Uterus (tissue), 4 donors: ENCODE results near the gene CHRNA4. TPM values are rescaled to one million over a fixed set of nuclear protein-coding genes. Genes with fewer than 3 reads are reported as not detected.

Source experiments
- DNase-seq, 2 donors: peaks; one replicate each; pipeline ENCODE4 v3.0.0-alpha.2; 2019 to 2020
- H3K27ac ChIP-seq, 2 donors: fragments of 200-600 bp; sonication (generic); 1 replicate in 1 of 2; 2 replicates in 1 of 2; pipeline ENCODE4 v1.5.1; 2016 to 2018
- H3K27me3 ChIP-seq, 2 donors: fragments of 200-600 bp; sonication (generic); one replicate each; pipeline ENCODE4 v1.5.1; 2018 to 2019; ENCODE audit warnings: control low read depth in 1 of 2
- H3K36me3 ChIP-seq, 2 donors: fragments of 200-600 bp; sonication (generic); one replicate each; pipeline ENCODE4 v1.5.1; 2019; ENCODE audit warnings: control low read depth in 1 of 2
- H3K4me1 ChIP-seq, 2 donors: fragments of 200-600 bp; sonication (generic); one replicate each; pipeline ENCODE4 v1.5.1; 2018 to 2019; ENCODE audit warnings: control low read depth in 1 of 2
- H3K4me3 ChIP-seq, 2 donors: fragments of 200-600 bp; sonication (generic); 1 replicate in 1 of 2; 2 replicates in 1 of 2; pipeline ENCODE4 v1.5.1; 2018 to 2019; ENCODE audit warnings: mild to moderate bottlenecking in 1 of 2
- H3K9me3 ChIP-seq, 2 donors: fragments of 200-600 bp; sonication (generic); one replicate each; pipeline ENCODE4 v1.5.1; 2019; ENCODE audit warnings: control low read depth in 1 of 2
- CTCF ChIP-seq, 4 experiments: fragments of 200-600 bp in 2 of 4; fragments of 450-650 bp in 2 of 4; sonication (generic) in 2 of 4; IDR thresholded peaks; one replicate each; pipeline ENCODE4 v1.5.1; 2016 to 2019; ENCODE audit warnings: antibody characterized with exemption in 4 of 4, mild to moderate bottlenecking in 2 of 4, moderate library complexity in 1 of 4
- POLR2A ChIP-seq, 2 donors: fragments of 450-650 bp; IDR thresholded peaks; one replicate each; pipeline ENCODE4 v1.6.1; 2016; ENCODE audit warnings: antibody characterized with exemption in 2 of 2, mild to moderate bottlenecking in 1 of 2, moderate library complexity in 1 of 2
- intact Hi-C: fragments of 100-400 bp; cut with DNase I; formaldehyde crosslinking; loops from one replicate; pipeline ENCODE4 v1.15.1; 2023; ENCODE audit warnings: low total_unique reads
- small RNA-seq: library from RNA; depleted of rRNA; stranded (forward); fragments of <200 nt; gene quantifications from one replicate; pipeline ENCODE3, GENCODE V24; 2016
- total RNA-seq, 4 donors: library from RNA; depleted of rRNA in 3 of 4; stranded (reverse); fragments of >200 nt in 3 of 4; gene quantifications; one replicate each; pipeline versions ENCODE4 v1.1.0 to v1.2.4, GENCODE V29; 2014 to 2023
- donor health status: DM: yes; HTN: yes; CAD: no.

CHRNA4 gene
- total RNA-seq, 4 donors from 2014 or later: 0.21 to 1.5 TPM; not detected in 2

GRCh38 chr20:63293871-63294535, 67.1 kb downstream of the CHRNA4 start:
- no peak for TF ChIP-seq POLR2A (IDR thresholded peaks at IDR 0.05)
- no peak for TF ChIP-seq CTCF (IDR thresholded peaks at IDR 0.05)
- Histone ChIP-seq H3K4me3 (no peak overlapping the region), H3K36me3 (no peaks in the 10 kb centered on the region), H3K27ac (no peak overlapping the region), H3K4me1 (no peaks in the 10 kb centered on the region), H3K27me3 (peaks cover 5 to 25% of the 10 kb centered on the region in 2 donors), H3K9me3 (no peaks in the 10 kb centered on the region)
- intact Hi-C loops: no loop called here
- no peak for DNase-seq

- H3K36me3 ChIP-seq: no peaks in the 10 kb centered on the region
- TF ChIP-seq POLR2A (IDR thresholded peaks at IDR 0.05) (no peak), CTCF (IDR thresholded peaks at IDR 0.05) (no peak)
- no peak overlapping the region for H3K27ac ChIP-seq
- H3K9me3 ChIP-seq: no peaks in the 10 kb centered on the region
- intact Hi-C loops: no loop called here
- no peak for DNase-seq
- H3K27me3 ChIP-seq: peaks cover 5 to 21% of the 10 kb centered on the region in 2 donors
- no peak overlapping the region for H3K4me3 ChIP-seq
- no peaks in the 10 kb centered on the region for H3K4me1 ChIP-seq
Measured at GRCh38 chr20:63293456-63293855, 67.7 kb downstream of the CHRNA4 start.

Small RNAs within 50 kb of the gene (small RNA-seq; reads per million reads assigned to genes)
- not detected for gene RNU6-994P

Other genes with a start within 250 kb of the CHRNA4 start
- 10 to 100 TPM; 17.9 to 35.8 (median 25.8) TPM for gene YTHDF1, start 145.2 kb downstream of the CHRNA4 start, total RNA-seq
- not detected for gene BIRC7, start 125.4 kb downstream of the CHRNA4 start, total RNA-seq
- gene NKAIN4, start 106.9 kb downstream of the CHRNA4 start, total RNA-seq: 10 to 100 TPM in 1 of 4 donors, not detected in 3; 40.9 TPM
- gene ARFGAP1, start 88.5 kb downstream of the CHRNA4 start, total RNA-seq: 100 to 1,000 TPM in 2 of 4 donors, 10 to 100 TPM in 2; 34.4 to 306 (median 99.3) TPM
- 1 to 10 TPM in 1 of 4 donors, under 1 TPM in 1, not detected in 2; 0.97 to 1.2 TPM for gene COL20A1, start 68.2 kb downstream of the CHRNA4 start, total RNA-seq
- gene KCNQ2, start 111.3 kb upstream of the CHRNA4 start, total RNA-seq: 1 to 10 TPM in 2 of 4 donors, not detected in 2; 1.2 to 4.9 TPM
- gene EEF1A2, start 137.7 kb upstream of the CHRNA4 start, total RNA-seq: 1 to 10 TPM in 2 of 4 donors, not detected in 2; 1.1 to 1.5 TPM
- gene PPDPF, start 159.4 kb upstream of the CHRNA4 start, total RNA-seq: 100 to 1,000 TPM in 2 of 4 donors, 10 to 100 TPM in 2; 35.8 to 200 (median 88.6) TPM
- under 1 TPM in 2 of 4 donors, not detected in 2; under 0.01 TPM for gene PTK6, start 176.0 kb upstream of the CHRNA4 start, total RNA-seq
- not detected for gene SRMS, start 186.4 kb upstream of the CHRNA4 start, total RNA-seq
- gene FNDC11, start 192.8 kb upstream of the CHRNA4 start, total RNA-seq: under 1 TPM in 2 of 4 donors, not detected in 2; 0.34 to 0.69 TPM
- 10 to 100 TPM in 3 of 4 donors, 1 to 10 TPM in 1; 3.5 to 41.9 (median 22.1) TPM for gene HELZ2, start 212.9 kb upstream of the CHRNA4 start, total RNA-seq